Cardiac fibroblast (primary cell): Measurements from ENCODE around the gene PHYH.
"Not testable (repeated sequence)": the region's sequence is repeated elsewhere in the genome, so short reads cannot be mapped to it uniquely, and the experiment has no call there.

Experiments
- DNase-seq, 2 donors: peaks; one replicate each; pipeline versions ENCODE4 v3.0.0 to v3.0.0-alpha.2; 2010; ENCODE audit warnings: low read depth in 2 of 2
- H3K4me3 ChIP-seq, 2 donors: replicated peaks in 1 of 2; 1 replicate in 1 of 2; 2 replicates in 1 of 2; pipeline ENCODE4 v1.5.1; 2011; ENCODE audit warnings: low read depth in 2 of 2, low read length in 2 of 2, mild to moderate bottlenecking in 2 of 2, moderate library complexity in 1 of 2
- CTCF ChIP-seq: IDR thresholded peaks from one replicate; pipeline ENCODE4 v1.5.1; 2011; ENCODE audit warnings: low read depth, mild to moderate bottlenecking, low read length, inconsistent platforms

The PHYH gene

GRCh38 chr10:13296476-13296875 lies 3.4 kb downstream of the PHYH start:
- no peak for DNase-seq
- no peak overlapping the region for H3K4me3 ChIP-seq
- TF ChIP-seq CTCF = no peak

GRCh38 chr10:13294784-13295183 lies 5.1 kb downstream of the PHYH start:
- H3K4me3 ChIP-seq = no peak overlapping the region
- DNase-seq = no peak
- no peak for TF ChIP-seq CTCF

DNA sequence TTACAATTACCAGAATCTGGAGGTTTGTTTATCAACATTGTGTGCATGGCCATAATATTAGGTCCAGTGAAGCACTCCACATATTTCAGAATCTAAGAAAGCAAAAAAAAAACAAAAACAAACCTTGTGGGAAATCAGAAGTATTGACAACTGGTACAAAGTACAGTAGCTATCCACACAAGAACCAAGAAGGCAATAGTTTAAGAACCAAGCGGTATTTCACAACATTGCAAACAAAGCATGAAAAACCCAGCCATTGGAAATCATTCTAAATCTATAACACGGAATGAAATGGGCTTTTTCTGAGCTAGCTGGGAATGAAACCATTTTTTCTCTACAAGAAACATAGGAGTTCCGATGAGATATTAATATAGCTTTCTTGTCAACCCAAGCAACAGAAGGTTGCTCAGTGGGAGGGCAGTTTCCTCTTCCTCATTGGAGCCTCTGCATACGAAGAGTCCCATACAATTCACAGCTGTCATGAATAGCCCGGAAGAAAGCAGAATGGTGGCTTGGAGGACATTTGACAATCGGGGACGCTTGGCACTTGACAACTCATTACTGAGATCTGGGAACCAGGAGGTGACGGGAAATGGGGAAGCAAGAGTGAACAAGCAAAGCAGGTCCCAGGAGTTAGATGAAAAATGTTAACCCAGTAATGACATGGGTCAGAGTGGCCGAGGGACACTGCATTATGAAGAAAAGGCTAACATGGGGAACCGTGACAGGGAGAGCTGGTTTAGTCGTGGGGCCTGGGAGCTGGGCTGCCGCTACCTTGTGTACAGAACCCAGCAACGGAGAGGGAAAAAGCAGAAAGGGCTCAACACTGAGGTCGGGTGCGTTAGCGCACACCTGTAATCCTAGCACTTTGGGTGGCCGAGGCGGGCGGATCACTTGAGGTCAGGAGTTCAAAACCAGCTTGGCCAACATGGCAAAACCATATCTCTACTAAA lies 7.8 kb downstream of the PHYH start:
- H3K4me3 ChIP-seq = no peak overlapping the region
- TF ChIP-seq CTCF = no peak
- no peak for DNase-seq

DNA sequence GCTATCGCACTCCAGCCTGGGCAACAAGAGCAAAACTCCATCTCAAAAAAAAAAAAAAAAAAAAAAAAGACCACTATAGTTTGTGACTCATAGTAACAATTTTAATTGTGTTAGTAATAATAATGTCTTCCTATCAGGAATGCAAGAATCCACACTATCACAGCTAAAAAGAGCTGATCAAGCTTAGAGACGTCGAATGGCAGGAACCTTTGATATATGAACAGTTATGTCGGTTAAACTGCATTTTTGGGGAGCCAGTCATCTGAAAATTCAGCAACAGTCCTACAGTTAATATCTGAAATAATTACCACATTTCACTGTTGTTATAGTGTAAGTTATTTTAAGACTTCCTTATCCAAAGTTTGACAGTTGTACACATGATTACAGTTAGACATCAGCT lies 8.8 kb downstream of the PHYH start:
- no peak overlapping the region for H3K4me3 ChIP-seq
- TF ChIP-seq CTCF = no peak
- DNase-seq = no peak

DNA sequence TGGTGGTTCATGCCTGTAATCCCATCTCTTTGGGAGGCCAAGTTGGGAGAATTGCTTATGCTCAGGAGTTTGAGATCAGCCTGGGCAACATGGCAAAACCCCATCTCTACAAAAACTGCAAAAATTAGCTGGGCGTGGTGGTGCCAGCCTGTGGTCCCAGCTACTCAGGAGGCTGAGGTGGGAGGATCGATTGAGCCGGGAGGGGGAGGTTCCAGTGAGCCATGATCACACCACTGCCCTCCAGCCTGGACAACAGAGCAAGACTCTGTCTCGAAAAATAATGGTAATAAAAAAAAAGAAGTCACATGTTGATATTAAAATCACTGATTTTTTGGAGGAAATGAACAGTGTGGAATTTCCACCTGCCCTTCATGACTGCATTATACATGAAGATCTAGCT lies 15.8 kb downstream of the PHYH start:
- no peak for DNase-seq
- no peak for TF ChIP-seq CTCF
- no peak overlapping the region for H3K4me3 ChIP-seq

GRCh38 chr10:13282348-13282747 lies 17.5 kb downstream of the PHYH start:
- H3K4me3 ChIP-seq, DNase-seq: not testable (repeated sequence)

DNA sequence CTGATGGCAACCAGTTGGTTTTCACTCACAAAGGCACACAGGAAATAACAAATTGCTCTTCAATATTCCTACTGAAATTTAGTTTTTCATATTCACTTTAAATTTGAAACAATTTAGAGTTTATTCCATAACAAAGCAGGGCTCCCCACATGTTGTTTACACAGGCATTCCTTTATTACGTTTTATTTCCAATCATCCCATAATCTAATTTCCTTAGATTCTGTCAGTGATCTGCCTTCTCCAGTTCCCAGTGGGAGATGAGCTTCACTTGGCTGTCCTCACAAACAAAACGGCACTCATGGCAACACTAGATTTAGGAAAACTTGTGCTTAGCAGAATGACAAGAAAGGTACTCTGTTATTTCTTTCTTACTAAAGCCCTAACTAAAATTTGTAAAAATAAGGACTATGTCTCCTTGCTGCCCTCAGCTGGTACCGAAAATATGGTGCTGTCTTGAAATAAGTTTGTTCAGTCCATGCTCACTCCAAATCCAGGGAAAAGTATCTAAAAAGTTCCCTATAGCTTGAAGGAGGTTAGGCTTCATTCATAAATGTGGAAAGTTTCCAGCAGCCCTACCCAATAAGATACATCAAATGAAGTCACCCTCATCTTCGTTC lies 23.0 kb downstream of the PHYH start:
- peak; percentile 24 for TF ChIP-seq CTCF
- peak; percentile 30 to 59 for DNase-seq
- H3K4me3 ChIP-seq = no peak overlapping the region

DNA sequence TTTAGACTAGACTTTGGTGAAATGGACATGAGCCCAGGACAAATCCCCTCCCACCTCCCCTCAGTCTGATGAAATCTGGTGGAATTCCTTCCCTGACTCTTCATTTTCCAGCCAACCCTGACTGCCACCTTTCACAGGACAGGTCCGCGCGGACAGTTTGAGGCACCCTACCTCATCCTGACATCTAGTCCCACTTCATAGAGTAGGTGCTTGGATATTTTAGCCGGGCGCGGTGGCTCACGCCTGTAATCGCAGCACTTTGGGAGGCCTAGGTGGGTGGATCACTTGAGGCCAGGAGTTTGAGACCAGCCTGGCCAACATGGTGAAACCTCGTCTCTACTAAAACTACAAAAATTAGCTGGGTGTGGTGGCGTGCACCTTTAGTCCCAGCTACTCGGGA lies 23.7 kb downstream of the PHYH start:
- DNase-seq = not testable (repeated sequence)

More for the DNA sequence above, 23.7 kb downstream of the PHYH start:
- not testable (repeated sequence) for H3K4me3 ChIP-seq
